K562 (cell line): ENCODE data around the gene LRRC74B. TPM values are rescaled to one million over a fixed set of nuclear protein-coding genes. Genes with fewer than 3 reads are reported as not detected.

Experiments used
- CBX8 ChIP-seq: fragments of 200-600 bp; sonication (generic); IDR thresholded peaks from 2 replicates; pipeline ENCODE4 v1.6.1; 2012; ENCODE audit warnings: borderline replicate concordance, mixed run types, low read depth, mild to moderate bottlenecking, moderate library complexity, mixed read lengths, low read length, control low read depth, inconsistent platforms; ENCODE audit not compliant: poor library complexity, severe bottlenecking; ENCODE audit errors: extremely low read depth
- CEBPZ ChIP-seq: fragments of 150-350 bp; IDR thresholded peaks from 2 replicates; pipeline ENCODE4 v1.6.1; 2014; ENCODE audit warnings: low read depth, mild to moderate bottlenecking, low read length, borderline replicate concordance
- CREB5 ChIP-seq: fragments of 250-450 bp; sonication (Bioruptor Pico); IDR thresholded peaks from 2 replicates; pipeline ENCODE4 v1.5.0; 2020; ENCODE audit warnings: mild to moderate bottlenecking
- GABPB1 ChIP-seq: sonication (generic); formaldehyde crosslinking; IDR thresholded peaks from 2 replicates; pipeline ENCODE4 v1.8.0; 2022; ENCODE audit warnings: mild to moderate bottlenecking, missing genetic modification reagents
- HBP1 ChIP-seq: fragments of 450-650 bp; formaldehyde crosslinking; IDR thresholded peaks from 2 replicates; pipeline ENCODE4 v1.4.0; 2022; ENCODE audit warnings: missing genetic modification characterization
- HDAC3 ChIP-seq: fragments of 450-650 bp; IDR thresholded peaks from 2 replicates; pipeline ENCODE4 v1.6.1; 2018; ENCODE audit warnings: borderline replicate concordance, mild to moderate bottlenecking, moderate library complexity; ENCODE audit not compliant: partially characterized antibody
- HDAC6 ChIP-seq: IDR thresholded peaks from 2 replicates; pipeline ENCODE4 v1.6.1; 2012; ENCODE audit warnings: low read depth, mild to moderate bottlenecking, control low read depth, inconsistent platforms, low read length, moderate library complexity
- HMGXB4 ChIP-seq: sonication (generic); formaldehyde crosslinking; IDR thresholded peaks from 2 replicates; pipeline ENCODE4 v1.8.1; 2023; ENCODE audit warnings: mild to moderate bottlenecking, missing genetic modification reagents
- MAFK ChIP-seq: IDR thresholded peaks from 2 replicates; pipeline ENCODE4 v1.6.1; 2011; ENCODE audit warnings: low read length, improper control_type of control experiment
- MAZ ChIP-seq, 2 experiments: fragments of 450-650 bp in 1 of 2; sonication (generic) in 1 of 2; formaldehyde crosslinking; IDR thresholded peaks in 1 of 2; conservative IDR thresholded peaks in 1 of 2; 2 replicates each; pipeline versions ENCODE4 v1.4.0 to v1.5.0; 2020; ENCODE audit warnings: mild to moderate bottlenecking in 1 of 2, missing genetic modification reagents in 1 of 2
- PTRF ChIP-seq: fragments of 450-650 bp; IDR thresholded peaks from 2 replicates; pipeline ENCODE4 v1.6.1; 2016; ENCODE audit warnings: mild to moderate bottlenecking, missing genetic modification characterization, missing compliant biosample characterization
- RCOR1 ChIP-seq, 2 experiments: IDR thresholded peaks; 2 replicates each; pipeline ENCODE4 v1.6.1; 2012; ENCODE audit warnings: low read depth in 2 of 2, low read length in 2 of 2, borderline replicate concordance in 1 of 2, improper control_type of control experiment in 1 of 2
- SNAPC5 ChIP-seq: fragments of 250-450 bp; sonication (Bioruptor Pico); IDR thresholded peaks from 2 replicates; pipeline ENCODE4 v1.8.0; 2021; ENCODE audit warnings: moderate library complexity, mild to moderate bottlenecking, inconsistent platforms
- ZNF740 ChIP-seq, 3 experiments: fragments of 200-800 bp in 1 of 3; sonication (Bioruptor generic) in 1 of 3; sonication (generic) in 1 of 3; formaldehyde crosslinking in 1 of 3; IDR thresholded peaks; 2 replicates each; pipeline versions ENCODE4 v1.6.1 to v1.8.0; 2016 to 2022; ENCODE audit warnings: mild to moderate bottlenecking in 2 of 3, missing compliant biosample characterization in 2 of 3, missing genetic modification characterization in 2 of 3, missing genetic modification reagents in 1 of 3
- polyA plus RNA-seq, 8 experiments: library from polyadenylated mRNA; depleted of rRNA in 4 of 8; stranded (reverse) in 5 of 8; unstranded in 3 of 8; fragments of >200 nt; fragmentation: Nextera tagmentation in 2 of 8; fragmentation: Illumina TruSeq in 1 of 8; extraction: Ambion mirVana in 2 of 8; extraction: Trizol in 1 of 8; gene quantifications; 2 replicates each; pipeline versions ENCODE4 v1.2.1 to v1.2.3, GENCODE V29; 2011 to 2014; ENCODE audit warnings: inconsistent platforms in 1 of 8, missing spikeins in 1 of 8
- total RNA-seq, 7 experiments: library from RNA; depleted of rRNA in 6 of 7; stranded (reverse); fragments of >200 nt in 6 of 7; fragmentation: Illumina TruSeq in 2 of 7; extraction: Trizol in 2 of 7; gene quantifications; 2 replicates each; pipeline versions ENCODE4 v1.2.1 to v1.2.3, GENCODE V29; 2011 to 2021; ENCODE audit warnings: low replicate concordance in 1 of 7

The LRRC74B gene
- total and polyA plus RNA-seq, 9 of the 15 experiments (the other 6 are each of a cell fraction or from before 2014, with no cell fraction given) = not detected

- TF ChIP-seq HBP1 (CRISPR knock-in tag) = 0 out of 2 replicates have a peak, but pooled peaks have one; percentile 6
- TF ChIP-seq RCOR1 (IDR thresholded peaks at IDR 0.05; ENCODE audit: borderline replicate concordance in 1 of 2, low read depth in 2 of 2, low read length in 2 of 2) = 0 out of 4 replicates have a peak, but pooled peaks of 1 of the 2 experiments have one; percentile 7
- 0 out of 2 replicates have a peak, but pooled peaks have one; percentile 13 for TF ChIP-seq ZNF740 (CRISPR knock-in tag; IDR thresholded peaks at IDR 0.05)
- TF ChIP-seq ZNF740 (tag; IDR thresholded peaks at IDR 0.05) = no peak
- no peak for TF ChIP-seq MAZ (CRISPR knock-in tag; conservative IDR thresholded peaks at IDR 0.05 in 1 of 2, IDR thresholded peaks at IDR 0.05 in 1 of 2)
- no peak for TF ChIP-seq SNAPC5 (CRISPR knock-in tag)
- no peak for TF ChIP-seq CBX8
- TF ChIP-seq GABPB1 (CRISPR knock-in tag) = no peak
- TF ChIP-seq PTRF = no peak
- no peak for TF ChIP-seq CEBPZ
- TF ChIP-seq HDAC6 = 0 out of 2 replicates have a peak, but pooled peaks have one; percentile 45
- TF ChIP-seq MAFK = no peak
- TF ChIP-seq HMGXB4 = no peak
- no peak for TF ChIP-seq CREB5
- no peak for TF ChIP-seq HDAC3
These were observed 2.5 kb upstream of the LRRC74B start (continued) for GRCh38 chr22:21042978-21043859.
